ENCODE results near the gene ZNF322.

ZNF322 gene

GRCh38 chr6:26588965-26589364, 70.6 kb downstream of the ZNF322 start:
- no peak for DNase-seq (ENCODE audit: low spot score)

Measured in ecto neural progenitor cell (in vitro differentiated cells).